Ureter (tissue), 1 donor: ENCODE results near the gene TUSC2. TPM values are rescaled to one million over a fixed set of nuclear protein-coding genes. Genes with fewer than 3 reads are reported as not detected.

Experiments
- DNase-seq: peaks from one replicate; pipeline ENCODE4 v3.0.0-alpha.2; 2020; ENCODE audit warnings: low spot score
- total RNA-seq: library from RNA; stranded (reverse); gene quantifications from one replicate; pipeline ENCODE4 v1.2.4, GENCODE V29; 2023
- donor health status: DM: yes; HTN: yes; CAD: no.

Gene TUSC2
- total RNA-seq, 1 donor from 2014 or later: 24.7 TPM

GRCh38 chr3:50336452-50337174 lies 8.6 kb upstream of the TUSC2 start:
- no peak for DNase-seq

- no peak for DNase-seq
Observed at GRCh38 chr3:50334339-50335075, 6.5 kb upstream of the TUSC2 start.

- no peak for DNase-seq
Observed at GRCh38 chr3:50333744-50334328, 5.8 kb upstream of the TUSC2 start.

GRCh38 chr3:50331364-50331907 lies 3.4 kb upstream of the TUSC2 start:
- no peak for DNase-seq

- DNase-seq: no peak
Observed at GRCh38 chr3:50330330-50330729, 2.3 kb upstream of the TUSC2 start.

- no peak for DNase-seq
Observed at GRCh38 chr3:50327129-50327528, 894 bp downstream of the TUSC2 start.

- no peak for DNase-seq
Observed at GRCh38 chr3:50326182-50326541, 1.9 kb downstream of the TUSC2 start.

- DNase-seq: no peak
Observed at GRCh38 chr3:50325497-50326181, 2.4 kb downstream of the TUSC2 start.

GRCh38 chr3:50325113-50325480 lies 2.9 kb downstream of the TUSC2 start:
- no peak for DNase-seq

GRCh38 chr3:50324351-50325112 lies 3.5 kb downstream of the TUSC2 start:
- DNase-seq: no peak

GRCh38 chr3:50323614-50324199 lies 4.3 kb downstream of the TUSC2 start:
- no peak for DNase-seq

- DNase-seq: no peak
Observed at GRCh38 chr3:50323092-50323600, 4.9 kb downstream of the TUSC2 start.

GRCh38 chr3:50322386-50323091 lies 5.5 kb downstream of the TUSC2 start, which contains the start of gene HYAL2:
HYAL2 (minus strand) TSS chr3:50322745; CDS start chr3:50320489, 2,256 bp downstream.
- no peak for DNase-seq

- DNase-seq: no peak
Observed at GRCh38 chr3:50322115-50322385, 6.0 kb downstream of the TUSC2 start.

GRCh38 chr3:50321336-50322114 lies 6.5 kb downstream of the TUSC2 start:
- peak; percentile 88 for DNase-seq

GRCh38 chr3:50320853-50321335 lies 7.1 kb downstream of the TUSC2 start:
- DNase-seq: peak; percentile 73

GRCh38 chr3:50319894-50320625 lies 8.0 kb downstream of the TUSC2 start:
- no peak for DNase-seq

- DNase-seq: no peak
Observed at GRCh38 chr3:50319181-50319893, 8.7 kb downstream of the TUSC2 start.
